Amygdala (tissue), 56 donors: Measurements from ENCODE around the gene NWD2.

Source experiments
- DNase-seq, 56 donors: peaks; one replicate each; lab custom pipeline; 2025; lab: John Stamatoyannopoulos, UW

The NWD2 gene

DNA sequence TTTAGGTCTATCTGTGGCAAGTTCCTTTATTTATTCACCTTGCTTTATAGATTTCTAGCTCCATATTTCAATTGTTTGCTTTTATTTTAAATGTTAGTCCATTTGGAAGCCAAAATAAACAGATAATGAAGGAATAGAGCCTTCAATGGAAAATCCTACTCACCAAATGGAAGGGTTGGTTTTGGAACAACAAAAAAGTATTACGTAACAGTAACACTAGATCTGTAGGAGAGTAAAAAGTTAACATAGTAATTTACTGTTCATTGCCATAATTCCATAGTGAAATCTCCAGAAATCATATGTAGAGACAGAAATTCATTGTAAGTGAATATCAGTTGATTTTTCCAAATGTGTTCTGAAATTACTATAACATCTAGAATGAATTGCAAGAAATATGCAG lies 34.6 kb downstream of the NWD2 start:
- no peak for DNase-seq

DNA sequence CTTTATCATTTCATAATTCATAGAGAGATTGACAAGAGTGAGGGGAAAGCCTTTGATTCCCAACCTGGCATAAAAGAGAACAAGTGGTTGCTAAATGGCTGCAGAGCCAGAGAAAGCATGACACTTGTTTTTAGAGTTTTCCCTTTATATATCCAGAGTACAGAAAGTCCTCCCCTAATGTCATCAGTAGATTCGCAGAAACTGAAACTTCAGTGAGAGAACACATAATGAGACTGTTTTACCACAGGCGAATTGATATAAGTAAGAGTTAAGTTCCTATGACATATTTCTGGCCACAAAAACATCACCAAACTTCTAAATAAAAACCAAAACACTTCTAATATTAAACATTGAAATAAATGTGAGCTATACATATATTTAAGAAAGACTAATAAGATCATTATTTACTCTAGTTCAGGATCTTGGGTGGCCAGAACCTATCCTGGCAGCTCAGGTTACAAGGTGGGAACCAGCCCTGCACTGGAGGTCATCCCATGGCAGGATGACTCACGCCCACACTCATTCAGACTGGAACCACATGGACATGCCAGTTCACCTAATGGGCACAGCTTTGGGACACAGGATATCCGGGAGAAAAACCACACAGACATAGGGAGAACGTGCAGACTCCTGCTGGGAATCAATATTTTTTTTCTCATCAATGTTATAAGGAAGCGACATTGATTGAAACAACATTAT lies 35.5 kb downstream of the NWD2 start:
- no peak for DNase-seq

DNA sequence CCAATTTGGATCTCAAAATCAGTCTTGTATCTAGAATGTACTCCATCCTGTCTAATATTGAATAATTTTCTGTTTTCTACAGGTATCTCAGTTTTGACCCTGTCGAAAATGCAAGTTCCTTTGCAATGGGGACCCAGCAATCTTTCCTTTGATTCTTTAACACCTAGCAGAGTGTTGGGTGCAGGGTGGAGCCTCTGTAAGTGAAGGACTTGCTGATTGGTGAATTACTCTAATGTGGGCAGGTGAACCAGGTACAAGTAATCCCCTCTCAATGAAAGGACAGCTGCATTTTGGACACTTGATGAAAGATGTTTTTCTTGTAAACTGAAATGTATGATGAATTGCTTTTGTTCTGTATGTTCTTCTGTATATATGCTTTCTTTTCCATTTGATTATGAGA lies 54.9 kb downstream of the NWD2 start:
- DNase-seq, result no peak

DNA sequence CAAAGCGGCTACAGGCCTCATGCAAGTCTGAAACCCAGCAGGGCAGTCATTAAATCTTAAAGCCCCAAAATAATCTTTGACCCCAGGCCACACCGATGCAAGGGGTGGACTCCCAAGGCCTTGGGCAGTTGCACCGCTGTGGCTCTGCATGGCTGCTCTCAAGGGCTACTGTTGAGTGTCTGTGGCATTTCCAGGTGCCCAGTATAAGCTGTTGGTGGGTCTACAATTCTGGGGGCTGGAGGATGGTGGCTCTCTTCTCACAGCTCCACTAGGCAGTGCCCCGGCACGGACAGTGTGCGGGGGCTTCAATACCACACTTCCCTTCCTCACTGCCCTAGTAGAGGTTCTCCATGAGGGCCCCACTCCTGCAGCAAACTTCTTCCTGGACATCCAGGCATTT lies 60.1 kb downstream of the NWD2 start:
- DNase-seq, result no peak

DNA sequence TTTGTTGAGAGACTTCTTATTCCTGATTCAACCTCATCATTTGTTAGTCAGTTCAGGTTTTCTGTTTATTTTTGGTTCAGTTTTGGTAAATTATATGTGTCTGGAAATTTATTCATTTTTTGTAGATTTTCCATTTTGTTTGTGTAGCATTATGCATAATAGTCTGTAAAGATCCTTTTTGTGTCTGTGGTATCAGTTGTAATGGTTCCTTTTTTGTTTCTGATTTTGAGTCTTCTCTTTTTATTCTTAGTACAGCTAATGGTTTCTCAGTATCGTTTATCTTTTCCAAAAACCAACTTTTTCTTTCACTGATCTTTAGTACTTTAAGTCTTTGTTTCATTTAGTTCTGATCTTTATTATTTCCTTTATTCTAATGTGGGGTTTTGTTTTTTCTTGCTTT lies 61.4 kb downstream of the NWD2 start:
- no peak for DNase-seq

DNA sequence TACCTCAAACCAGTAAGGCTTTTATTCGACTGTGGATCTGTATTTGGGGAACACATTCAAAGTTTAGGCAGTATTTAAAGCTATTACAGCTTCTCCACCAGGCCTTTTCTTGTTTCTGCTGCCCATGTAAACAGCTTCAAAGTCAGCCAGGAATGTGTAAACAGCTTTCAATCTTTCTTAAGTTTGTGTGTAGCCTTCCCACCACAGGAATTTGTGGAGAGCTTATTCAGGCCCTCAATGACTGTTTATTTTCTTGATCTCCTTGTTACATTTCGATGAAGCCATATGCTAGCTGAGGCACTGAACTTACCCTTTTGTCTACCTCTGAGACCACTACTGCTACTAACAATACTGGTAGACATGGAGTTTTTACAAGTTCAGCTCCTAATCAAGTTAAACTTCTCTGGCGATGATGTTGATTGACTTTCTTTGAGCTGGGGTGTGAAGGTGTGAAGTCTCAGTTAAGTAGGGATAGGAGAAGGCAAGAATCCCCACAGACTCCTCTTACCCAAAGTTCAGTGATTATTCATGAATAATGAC lies 72.6 kb downstream of the NWD2 start:
- DNase-seq, result no peak

DNA sequence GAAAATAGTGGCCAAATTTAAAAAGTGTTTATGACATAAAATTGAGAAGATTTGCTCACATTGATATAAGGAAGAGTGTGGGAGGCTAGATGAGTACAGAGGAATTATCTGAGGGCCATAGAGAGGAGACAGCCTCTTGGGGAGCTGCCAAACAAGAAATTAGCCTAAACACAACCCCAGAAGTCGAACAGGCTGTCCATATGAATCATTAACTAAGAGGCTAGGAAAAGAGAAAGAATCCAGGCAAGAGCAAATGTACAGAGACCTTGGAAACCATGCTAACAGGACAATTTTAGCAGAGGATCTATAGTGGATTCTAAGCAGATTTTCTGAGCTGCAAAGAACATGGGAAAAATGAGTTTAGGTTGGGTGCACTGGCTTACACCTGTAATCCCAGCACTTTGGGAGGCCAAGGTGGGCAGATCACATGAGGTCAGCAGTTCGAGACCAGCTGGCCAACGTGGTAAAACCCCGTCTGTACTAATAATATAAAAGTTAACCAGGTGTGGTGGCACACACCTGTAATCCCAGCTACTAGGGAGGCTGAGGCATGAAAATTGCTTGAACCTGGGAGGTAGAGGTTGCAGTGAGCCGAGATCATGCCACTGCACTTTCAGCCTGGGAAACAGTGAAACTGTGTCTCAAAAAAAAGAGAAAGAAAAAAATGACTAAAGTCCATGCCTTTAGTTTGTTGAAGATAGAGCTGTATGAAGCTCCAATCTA lies 76.1 kb downstream of the NWD2 start:
- DNase-seq, result no peak

DNA sequence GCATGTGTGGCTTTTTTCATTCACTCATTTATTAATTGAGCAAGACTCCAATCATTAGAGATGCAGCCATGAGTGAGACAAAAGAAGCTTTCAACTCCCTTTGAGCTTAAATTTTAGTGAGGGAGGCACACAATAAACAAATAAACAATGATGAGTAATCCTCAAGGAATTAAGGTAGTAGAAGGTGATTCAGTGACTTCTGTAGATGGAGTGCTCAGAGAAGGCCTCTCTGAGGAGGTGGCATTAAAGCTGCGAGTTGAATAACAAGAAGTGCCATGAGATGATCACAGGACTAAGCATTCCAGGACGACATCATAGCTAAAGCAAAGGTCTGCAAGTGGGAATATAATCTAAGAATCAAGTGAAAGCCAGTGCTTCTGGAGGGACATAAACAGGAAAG lies 77.6 kb downstream of the NWD2 start:
- no peak for DNase-seq

DNA sequence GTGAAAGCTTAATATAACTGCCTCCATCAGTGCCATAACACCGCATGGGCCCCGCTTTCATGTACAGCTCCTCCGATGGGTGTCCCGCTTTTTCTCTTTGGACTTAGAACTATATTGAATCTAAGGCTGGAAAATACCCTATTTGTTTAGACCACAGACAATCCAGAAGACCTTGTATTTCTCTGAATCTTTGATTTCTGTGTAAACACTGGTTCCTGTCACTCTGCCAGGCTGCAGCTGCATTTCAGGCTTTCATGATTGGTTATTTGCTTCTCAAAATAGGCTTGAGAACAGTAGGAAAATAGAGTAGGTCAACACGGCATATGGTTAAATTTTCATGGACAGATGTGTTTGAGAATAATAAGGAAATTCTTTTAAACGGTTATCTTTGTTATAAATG lies 80.0 kb downstream of the NWD2 start:
- peak in 16 of 56 donors; percentile 2 to 57 (median 8) for DNase-seq

DNA sequence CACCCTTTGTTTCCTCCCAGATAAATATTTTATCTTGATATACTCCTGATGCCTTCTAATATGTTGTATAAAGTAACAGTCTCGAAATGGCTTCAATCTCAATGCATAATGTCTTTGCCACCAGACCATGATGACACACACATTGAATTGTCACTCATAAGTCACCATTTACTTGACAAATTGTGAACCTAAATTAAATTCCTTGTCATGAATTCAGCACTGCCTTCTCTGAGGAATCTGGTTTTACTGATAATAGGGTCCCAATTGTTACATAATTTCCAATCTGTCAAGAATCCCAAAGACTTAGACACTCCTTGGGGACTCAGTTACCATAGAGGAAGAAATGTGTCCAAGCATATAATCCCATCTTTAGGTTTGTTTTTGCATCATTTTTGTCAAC lies 82.3 kb downstream of the NWD2 start:
- DNase-seq, result no peak

DNA sequence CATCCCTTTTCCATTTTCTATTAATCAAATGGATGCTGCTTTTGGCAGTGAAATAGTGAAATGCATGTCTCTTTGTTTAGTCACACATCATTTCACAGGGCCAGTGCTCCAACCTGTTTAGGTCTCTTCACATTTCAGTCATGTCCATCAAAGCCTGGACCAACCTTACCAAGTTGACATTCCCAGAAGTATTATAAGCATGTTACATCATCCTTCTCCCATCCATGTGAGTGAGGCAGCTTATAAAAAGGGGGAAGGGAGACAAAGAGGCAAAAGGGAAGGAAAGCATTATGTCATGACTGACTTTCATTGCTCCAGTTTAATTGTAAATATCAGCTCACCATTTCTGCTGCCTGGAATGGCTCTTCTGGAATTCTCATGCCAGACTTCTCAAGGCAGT lies 94.4 kb downstream of the NWD2 start:
- DNase-seq, result no peak

DNA sequence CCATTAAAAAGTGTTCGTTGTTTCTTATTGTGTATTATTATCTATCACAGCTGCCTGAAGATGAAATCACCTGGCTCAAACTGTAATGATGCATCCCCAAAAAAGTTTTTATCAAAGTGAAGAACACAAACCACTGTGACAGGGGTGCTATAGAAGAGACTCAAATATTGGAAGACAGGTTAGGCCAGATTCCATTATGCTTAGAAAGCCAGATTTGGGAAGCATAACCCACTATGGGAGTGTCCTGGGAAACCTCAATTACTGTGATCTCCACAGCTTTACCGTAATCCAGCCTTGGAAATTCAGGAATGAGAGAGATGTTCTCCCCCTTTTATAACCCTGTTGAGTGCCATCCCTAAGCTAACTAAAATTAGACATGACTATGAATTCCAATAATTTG lies 114.2 kb downstream of the NWD2 start:
- no peak for DNase-seq

DNA sequence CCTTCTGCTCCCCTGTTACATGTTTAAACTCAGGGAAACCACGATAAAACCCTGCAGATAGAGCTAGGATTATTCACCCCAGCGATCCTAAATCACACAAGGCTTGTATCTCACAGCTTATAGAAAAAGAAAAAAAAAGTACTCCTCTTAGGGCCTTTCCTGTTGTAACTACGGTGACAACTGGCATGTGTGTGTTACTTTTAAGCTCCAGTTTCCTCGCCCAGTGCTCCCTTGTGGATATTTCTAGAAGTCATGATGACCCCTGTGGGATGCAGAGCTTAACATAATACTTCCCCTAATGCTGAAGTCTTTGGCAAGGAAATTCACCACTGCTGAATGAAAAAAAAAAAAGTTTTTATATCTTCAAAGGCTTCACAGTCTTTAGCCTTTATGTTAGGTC lies 114.7 kb downstream of the NWD2 start:
- DNase-seq, result no peak

DNA sequence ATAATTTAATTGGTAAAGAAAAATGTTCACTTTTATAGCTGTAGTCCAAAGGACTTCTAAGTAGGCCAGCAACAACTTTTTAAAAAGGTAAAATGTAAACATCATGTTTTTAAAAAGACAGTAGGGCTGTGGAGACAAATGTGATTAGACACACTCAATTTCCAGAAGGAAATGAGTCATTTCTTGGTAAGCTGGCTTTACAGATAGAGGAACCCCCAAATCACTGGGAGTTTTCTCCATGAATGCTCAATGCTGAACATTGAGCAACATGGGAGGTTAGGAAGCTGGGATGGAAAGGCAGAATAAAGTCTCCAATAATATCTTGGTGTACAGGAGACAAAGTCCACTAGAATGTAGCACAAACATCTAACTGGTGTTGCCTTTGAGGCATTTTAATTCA lies 121.3 kb downstream of the NWD2 start:
- no peak for DNase-seq

DNA sequence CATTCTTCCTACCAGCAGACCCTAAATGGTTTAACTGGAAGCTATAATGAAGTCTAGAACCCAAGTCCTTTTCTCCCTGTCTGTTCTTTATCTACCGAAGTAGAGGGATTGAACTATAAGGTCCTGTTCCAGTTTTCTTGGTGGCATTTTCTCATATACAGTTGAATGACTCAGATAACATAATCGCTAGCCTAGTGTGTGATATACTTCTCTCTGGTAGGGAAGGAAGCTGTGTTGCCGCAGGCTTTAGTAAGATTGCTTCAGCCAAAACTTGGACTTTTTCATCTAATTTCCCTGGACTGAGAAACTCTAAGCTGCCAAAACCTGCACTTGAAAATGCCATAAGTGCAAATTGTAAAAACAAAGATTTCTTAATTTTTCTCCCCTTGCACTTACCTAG lies 123.4 kb downstream of the NWD2 start:
- no peak for DNase-seq

DNA sequence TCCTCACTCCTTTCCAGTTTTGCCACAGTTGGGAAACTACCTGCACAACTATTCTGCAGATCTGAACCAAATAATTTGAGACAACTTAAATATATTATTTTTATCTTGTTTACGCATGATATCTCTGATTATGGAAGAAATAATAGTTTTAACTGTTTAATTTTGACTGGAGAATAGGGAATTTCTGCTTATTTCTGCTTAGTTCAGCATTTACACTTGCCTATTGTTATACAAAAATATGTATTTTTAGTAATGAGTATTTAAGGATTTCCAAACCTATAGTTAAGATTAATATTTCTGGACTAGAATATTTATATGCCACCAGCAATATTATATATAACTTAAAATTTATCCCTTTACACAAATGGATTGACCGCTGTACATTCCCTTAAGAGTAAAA lies 125.5 kb downstream of the NWD2 start:
- DNase-seq, result no peak

DNA sequence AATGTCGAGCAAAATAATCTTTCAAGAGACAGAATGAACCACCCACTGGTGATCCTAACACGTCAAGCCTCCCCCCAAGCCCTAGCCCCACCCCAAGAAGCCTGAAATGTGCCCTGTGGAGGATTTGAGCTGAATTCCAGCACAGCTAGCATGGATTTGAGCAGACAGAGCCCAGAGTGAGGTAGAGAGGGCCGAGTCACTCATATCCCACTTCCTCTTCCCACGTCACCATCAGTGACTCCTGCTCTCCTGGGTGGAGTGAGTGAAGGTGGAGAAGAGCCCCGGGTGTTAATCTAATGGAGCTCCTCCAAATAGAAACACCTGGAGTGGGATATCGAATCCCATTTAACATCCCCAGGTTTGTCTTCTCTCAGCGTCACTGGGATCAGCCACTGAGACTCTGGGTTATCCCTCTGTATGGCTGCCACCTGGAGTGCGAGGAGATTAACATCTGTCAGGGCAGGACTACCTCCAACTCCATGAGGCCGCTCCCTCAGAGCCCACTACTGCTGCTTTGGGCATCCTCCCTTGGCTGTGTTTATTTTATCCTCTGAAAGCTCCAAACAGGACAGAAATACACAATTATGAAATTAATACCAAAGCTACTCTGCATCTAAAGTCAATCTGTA lies 136.6 kb downstream of the NWD2 start:
- DNase-seq, result no peak

DNA sequence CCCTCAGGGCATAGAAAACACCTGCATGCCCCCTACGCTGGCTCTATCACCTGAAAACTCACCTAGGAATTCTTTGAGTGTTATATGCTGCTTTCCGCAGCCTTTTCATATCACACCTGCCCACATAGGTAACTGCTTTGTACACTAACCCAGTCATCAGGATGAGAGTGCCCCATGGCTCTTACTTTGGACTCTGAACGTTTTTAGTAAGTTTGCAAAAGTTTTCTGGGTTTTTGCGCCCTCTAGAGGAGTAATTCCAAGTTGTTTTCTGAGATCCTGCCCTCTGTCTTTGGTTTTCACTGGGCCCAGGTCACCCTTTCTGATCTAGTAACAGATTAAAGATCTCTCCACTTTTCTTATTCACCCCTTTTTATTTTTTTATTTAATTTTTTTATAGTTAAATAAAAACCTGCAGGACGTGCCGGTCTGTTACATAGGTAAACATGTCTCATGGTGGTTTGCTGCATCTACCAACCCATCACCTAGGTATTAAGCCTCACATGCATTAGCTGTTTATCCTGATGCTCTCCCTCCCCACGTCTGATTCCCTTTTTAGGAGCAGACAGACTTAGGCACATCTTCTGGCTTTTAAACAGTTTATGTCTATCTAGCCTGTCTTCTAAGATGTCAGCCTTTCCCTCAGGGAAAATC lies 139.2 kb downstream of the NWD2 start:
- peak in 4 of 56 donors; percentile 3 to 34 (median 12) for DNase-seq

DNA sequence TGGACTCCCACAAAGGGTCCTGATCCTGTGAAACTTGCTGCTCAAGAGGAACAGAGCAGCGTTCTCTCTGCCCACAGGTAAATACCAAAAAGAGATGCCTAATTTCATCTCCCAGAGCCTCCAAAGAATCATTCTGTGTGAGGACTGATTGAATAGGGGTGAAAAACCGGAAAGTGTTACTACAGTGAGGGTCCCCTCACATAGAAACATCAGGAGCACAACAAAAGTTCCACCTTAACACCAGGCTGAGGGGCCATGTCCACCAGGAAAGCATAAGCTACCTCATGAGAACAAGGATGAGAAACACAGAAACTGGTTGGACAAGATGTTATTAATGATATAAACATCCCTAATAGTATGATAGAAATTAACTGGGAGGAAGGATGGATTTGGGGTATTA lies 140.9 kb downstream of the NWD2 start:
- no peak for DNase-seq

DNA sequence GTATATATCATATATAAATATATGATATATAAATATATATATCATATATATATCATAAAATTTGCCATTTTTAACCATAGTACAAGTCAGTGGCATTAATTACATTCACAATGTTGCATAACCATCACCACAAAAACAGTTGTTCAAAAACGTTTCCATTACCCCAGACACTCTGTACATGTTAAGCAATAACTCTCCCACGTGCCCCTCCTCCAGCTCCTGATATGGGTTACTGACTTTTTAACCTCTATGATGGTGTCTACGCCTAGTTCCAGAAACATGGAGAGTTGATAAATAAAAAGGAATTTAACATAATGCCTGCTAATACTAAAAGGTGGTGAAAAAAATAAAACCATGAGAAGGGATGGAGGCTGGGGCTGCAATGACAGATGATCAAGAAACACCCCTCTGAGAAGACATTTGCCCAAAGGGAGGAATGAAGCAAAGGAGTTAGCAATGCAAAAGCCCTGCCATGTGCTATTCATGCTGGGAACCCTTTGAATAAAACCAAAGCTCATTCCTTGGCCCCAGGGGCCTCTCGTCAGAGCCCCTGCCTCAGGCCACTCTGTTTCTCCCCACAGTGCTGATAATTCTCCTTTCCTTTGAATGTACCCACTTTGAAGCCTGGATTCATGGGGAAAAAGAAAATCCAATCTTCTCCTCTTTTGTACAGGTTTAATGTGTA lies 144.3 kb downstream of the NWD2 start:
- no peak for DNase-seq

DNA sequence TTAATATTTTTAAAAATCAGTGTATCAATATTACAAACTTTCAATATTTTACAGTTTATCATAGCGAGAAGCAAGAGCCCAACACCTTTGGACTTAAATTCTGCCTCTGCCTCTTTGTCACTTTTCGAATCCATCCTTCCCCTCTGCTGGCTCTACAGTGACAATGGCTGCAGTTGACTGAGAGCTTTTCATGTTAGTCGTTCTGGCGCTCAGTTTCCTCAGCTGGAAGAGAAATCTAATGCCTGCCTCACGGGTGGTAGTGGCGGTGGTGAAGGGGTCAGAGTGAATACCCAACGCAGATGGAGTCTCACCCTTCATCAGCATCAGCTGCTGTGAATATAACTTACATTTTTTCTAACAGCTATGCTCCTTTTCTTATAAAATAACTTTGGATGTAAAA lies 144.8 kb downstream of the NWD2 start:
- no peak for DNase-seq
